IMR-90 (cell line): Measurements from ENCODE around the gene ARHGAP19. TPM values are rescaled to one million over a fixed set of nuclear protein-coding genes. Genes with fewer than 3 reads are reported as not detected.

Experiments
- ATAC-seq: fragments of 200-7000 bp; cut with Tn5 transposase; 2 replicates; pipeline ENCODE4 v1.9.1; 2020; ENCODE audit warnings: low read depth, mild to moderate bottlenecking, moderate library complexity
- BruUV-seq: library from RNA; stranded (reverse); fragments of 400-500 nt; replicated peaks from 2 replicates; lab custom pipeline; 2021; lab: Mats Ljungman, UMichigan
- CTCF ChIA-PET: fragments of 300-600 bp; formaldehyde crosslinking; extraction: SDS; loops from one replicate; lab custom pipeline; 2021; ENCODE audit warnings: antibody characterized with exemption; lab: Yijun Ruan, JAX
- POLR2A ChIA-PET: fragments of 300-600 bp; sonication (Branson Sonifier 250); formaldehyde crosslinking; loops from one replicate; lab custom pipeline; 2022; ENCODE audit warnings: antibody characterized with exemption; ENCODE audit not compliant: unreplicated experiment; lab: Charles Lee
- DNase-seq: peaks from one replicate; pipeline ENCODE4 v3.0.0; 2013
- H2AFZ ChIP-seq: replicated peaks from 2 replicates; pipeline ENCODE3; 2013; ENCODE audit warnings: low read length, mild to moderate bottlenecking; ENCODE audit not compliant: poor library complexity
- H2AK5ac ChIP-seq: 2 replicates; pipeline ENCODE4 v1.6.1; 2013; ENCODE audit warnings: low read depth, low read length, inconsistent platforms
- H2AK9ac ChIP-seq: replicated peaks from 2 replicates; pipeline ENCODE3; 2013; ENCODE audit warnings: mild to moderate bottlenecking, low read depth, low read length, moderate library complexity; ENCODE audit not compliant: poor library complexity
- H2BK120ac ChIP-seq: 2 replicates; pipeline ENCODE4 v1.6.1; 2013; ENCODE audit warnings: low read depth, low read length, inconsistent platforms
- H2BK15ac ChIP-seq: 3 replicates; pipeline ENCODE4 v1.6.1; 2013; ENCODE audit warnings: low read depth, low read length, inconsistent platforms
- H2BK20ac ChIP-seq: 2 replicates; pipeline ENCODE4 v1.6.1; 2013; ENCODE audit warnings: low read depth, mild to moderate bottlenecking, inconsistent platforms, low read length, moderate library complexity
- H2BK5ac ChIP-seq: 2 replicates; pipeline ENCODE4 v1.6.1; 2013; ENCODE audit warnings: mild to moderate bottlenecking, low read depth, low read length, inconsistent platforms; ENCODE audit not compliant: poor library complexity, severe bottlenecking
- H3K14ac ChIP-seq: replicated peaks from 2 replicates; pipeline ENCODE4 v1.6.1; 2013; ENCODE audit warnings: low read depth, low read length, inconsistent platforms
- H3K18ac ChIP-seq: 2 replicates; pipeline ENCODE4 v1.6.1; 2013; ENCODE audit warnings: low read depth, low read length, control low read depth
- H3K23ac ChIP-seq: 2 replicates; pipeline ENCODE4 v1.6.1; 2013; ENCODE audit warnings: low read depth, low read length, inconsistent platforms
- H3K27ac ChIP-seq: 2 replicates; pipeline ENCODE4 v1.5.1; 2013; ENCODE audit warnings: mild to moderate bottlenecking, control low read depth, low read length; ENCODE audit not compliant: insufficient read depth
- H3K27me3 ChIP-seq: 2 replicates; pipeline ENCODE4 v1.6.1; 2013; ENCODE audit warnings: low read length; ENCODE audit not compliant: control insufficient read depth, insufficient read depth
- H3K36me3 ChIP-seq: 2 replicates; pipeline ENCODE4 v1.6.1; 2013; ENCODE audit warnings: low read length, mixed read lengths; ENCODE audit not compliant: control insufficient read depth, insufficient read depth
- H3K4ac ChIP-seq: 2 replicates; pipeline ENCODE4 v1.6.1; 2013; ENCODE audit warnings: low read depth, low read length, inconsistent platforms
- H3K4me1 ChIP-seq: 2 replicates; pipeline ENCODE4 v1.6.1; 2013; ENCODE audit warnings: low read length, mixed read lengths; ENCODE audit not compliant: control insufficient read depth, insufficient read depth
- H3K4me2 ChIP-seq: 2 replicates; pipeline ENCODE4 v1.6.1; 2013; ENCODE audit warnings: low read depth, mild to moderate bottlenecking, control low read depth, low read length, moderate library complexity
- H3K4me3 ChIP-seq: 2 replicates; pipeline ENCODE4 v1.5.1; 2013; ENCODE audit warnings: low read depth, mild to moderate bottlenecking, control low read depth, low read length, moderate library complexity; ENCODE audit not compliant: insufficient read depth
- H3K56ac ChIP-seq: 2 replicates; pipeline ENCODE4 v1.6.1; 2013; ENCODE audit warnings: low read length, inconsistent platforms; ENCODE audit not compliant: insufficient read depth; ENCODE audit errors: extremely low read depth
- H3K79me1 ChIP-seq, 2 experiments: 2 replicates each; pipeline ENCODE4 v1.6.1; 2013; ENCODE audit warnings: low read length in 2 of 2, inconsistent platforms in 1 of 2, low read depth in 1 of 2
- H3K9ac ChIP-seq: 2 replicates; pipeline ENCODE4 v1.6.1; 2013; ENCODE audit warnings: low read depth, low read length, control low read depth
- H3K9me1 ChIP-seq: 2 replicates; pipeline ENCODE4 v1.6.1; 2013; ENCODE audit warnings: low read length, inconsistent platforms; ENCODE audit not compliant: insufficient read depth
- H3K9me3 ChIP-seq: 2 replicates; pipeline ENCODE4 v1.6.1; 2013; ENCODE audit warnings: low read length; ENCODE audit not compliant: control insufficient read depth, insufficient read depth
- H4K20me1 ChIP-seq: 2 replicates; pipeline ENCODE4 v1.6.1; 2013; ENCODE audit warnings: low read length, inconsistent platforms; ENCODE audit not compliant: insufficient read depth
- H4K5ac ChIP-seq: 2 replicates; pipeline ENCODE4 v1.6.1; 2013; ENCODE audit warnings: mild to moderate bottlenecking, low read depth, low read length, control low read depth
- H4K8ac ChIP-seq, 2 experiments: 2 replicates each; pipeline ENCODE4 v1.6.1; 2013; ENCODE audit warnings: low read depth in 2 of 2, low read length in 2 of 2, control low read depth in 1 of 2, inconsistent platforms in 1 of 2
- H4K91ac ChIP-seq: 2 replicates; pipeline ENCODE4 v1.6.1; 2013; ENCODE audit warnings: low read depth, low read length, inconsistent platforms; ENCODE audit not compliant: insufficient read depth
- BHLHE40 ChIP-seq: fragments of 150-350 bp; IDR thresholded peaks from 2 replicates; pipeline ENCODE4 v1.6.1; 2016; ENCODE audit warnings: mild to moderate bottlenecking, low read depth, low read length
- CEBPB ChIP-seq: IDR thresholded peaks from 2 replicates; pipeline ENCODE4 v1.6.1; 2012; ENCODE audit warnings: low read depth, low read length, improper control_type of control experiment
- CHD1 ChIP-seq: IDR thresholded peaks from 2 replicates; pipeline ENCODE4 v1.6.1; 2012; ENCODE audit warnings: low read depth, low read length, improper control_type of control experiment
- MAFK ChIP-seq: IDR thresholded peaks from 2 replicates; pipeline ENCODE4 v1.6.1; 2012; ENCODE audit warnings: low read depth, low read length, improper control_type of control experiment
- MXI1 ChIP-seq: IDR thresholded peaks from 2 replicates; pipeline ENCODE4 v1.6.1; 2012; ENCODE audit warnings: low read depth, mild to moderate bottlenecking, low read length, moderate library complexity, borderline replicate concordance
- NFE2L2 ChIP-seq: fragments of 150-350 bp; IDR thresholded peaks from 2 replicates; pipeline ENCODE4 v1.6.1; 2016; ENCODE audit warnings: low read depth, mild to moderate bottlenecking, low read length
- RAD21 ChIP-seq: IDR thresholded peaks from 2 replicates; pipeline ENCODE4 v1.6.1; 2012; ENCODE audit warnings: low read length, improper control_type of control experiment
- SMC3 ChIP-seq: fragments of 150-350 bp; IDR thresholded peaks from 2 replicates; pipeline ENCODE4 v1.6.1; 2016; ENCODE audit warnings: low read depth, mild to moderate bottlenecking, antibody characterized with exemption, low read length, moderate library complexity
- WGBS, 2 experiments: methylation state at CpG; one replicate each; pipeline versions ENCODE4 v1.1.5 to v1.1.7; 2013; ENCODE audit warnings: missing lambda C conversion rate in 2 of 2; ENCODE audit not compliant: insufficient read length in 1 of 2; ENCODE audit errors: extremely low coverage in 2 of 2; 5-methylcytosine and 5-hydroxymethylcytosine counted together
- dilution Hi-C: fragments of 300-500 bp; cut with HindIII; formaldehyde crosslinking; loops from one replicate; pipeline ENCODE4 v1.14.3; 2018; ENCODE audit warnings: low sequenced_read_pairs; ENCODE audit not compliant: unreplicated experiment
- in situ Hi-C: fragments of 300-500 bp; cut with MboI; formaldehyde crosslinking; loops from 3 replicates; pipeline ENCODE4 v1.14.3; 2019; ENCODE audit warnings: low sequenced_read_pairs, inconsistent platforms, mixed read lengths
- intact Hi-C: fragments of 100-400 bp; cut with micrococcal nuclease; formaldehyde crosslinking; loops from 2 replicates; pipeline ENCODE4 v1.10.0; 2022
- polyA plus RNA-seq, 3 experiments: library from polyadenylated mRNA; depleted of rRNA; stranded (reverse); fragments of >200 nt; gene quantifications; 2 replicates each; pipeline ENCODE4 v1.2.3, GENCODE V29; 2012; ENCODE audit warnings: low replicate concordance in 1 of 3
- total RNA-seq: library from RNA; depleted of rRNA; stranded (reverse); fragments of >200 nt; gene quantifications from 2 replicates; pipeline ENCODE4 v1.2.3, GENCODE V29; 2012
- TF ChIP-seq, protein P1 (sequence below): conservative IDR thresholded peaks from 2 replicates; pipeline ENCODE4 v1.5.1; 2012; ENCODE audit warnings: mild to moderate bottlenecking, low read depth, low read length, improper control_type of control experiment

Gene ARHGAP19
- total and polyA plus RNA-seq, 2 of the 4 experiments (the other 2 are of a cell fraction) = 6.3 to 7.0 TPM

GRCh38 chr10:97228130-97228774 lies 64.2 kb downstream of the ARHGAP19 start:
- peaks cover 3% of the 10 kb centered on the region; the same call in 1 of the 2 replicates for H3K4me1 ChIP-seq
- in situ Hi-C loops = no loop called here
- intact Hi-C loops = no loop called here
- H3K4ac ChIP-seq = no peak overlapping the region
- no peak overlapping the region for H2AK9ac ChIP-seq
- H3K9me3 ChIP-seq = no peaks in the 10 kb centered on the region
- no peak overlapping the region for H2BK120ac ChIP-seq
- H3K79me1 ChIP-seq = no peaks in the 10 kb centered on the region
- no peak overlapping the region for H4K8ac ChIP-seq
- WGBS, 2 experiments = 100% methylated on average over 1 of the region's 3 CpGs; no CpG with 5 or more reads in 1 of the 2 experiments
- H3K27ac ChIP-seq = no peak overlapping the region
- no peak overlapping the region for H4K5ac ChIP-seq
- H3K9me1 ChIP-seq = no peaks in the 10 kb centered on the region; the same call in 1 of the 2 replicates
- H3K18ac ChIP-seq = no peak overlapping the region
- H2AFZ ChIP-seq = no peak overlapping the region
- no peak overlapping the region for H3K56ac ChIP-seq
- ATAC-seq = no peak
- ChIA-PET POLR2A (no interaction called here), CTCF (no interaction called here)
- H4K20me1 ChIP-seq = no peaks in the 10 kb centered on the region
- TF ChIP-seq CEBPB (no peak), NFE2L2 (no peak), CHD1 (no peak), MAFK (no peak), SMC3 (no peak), MXI1 (no peak), BHLHE40 (no peak), RAD21 (no peak)
- TF ChIP-seq, protein P1, sequence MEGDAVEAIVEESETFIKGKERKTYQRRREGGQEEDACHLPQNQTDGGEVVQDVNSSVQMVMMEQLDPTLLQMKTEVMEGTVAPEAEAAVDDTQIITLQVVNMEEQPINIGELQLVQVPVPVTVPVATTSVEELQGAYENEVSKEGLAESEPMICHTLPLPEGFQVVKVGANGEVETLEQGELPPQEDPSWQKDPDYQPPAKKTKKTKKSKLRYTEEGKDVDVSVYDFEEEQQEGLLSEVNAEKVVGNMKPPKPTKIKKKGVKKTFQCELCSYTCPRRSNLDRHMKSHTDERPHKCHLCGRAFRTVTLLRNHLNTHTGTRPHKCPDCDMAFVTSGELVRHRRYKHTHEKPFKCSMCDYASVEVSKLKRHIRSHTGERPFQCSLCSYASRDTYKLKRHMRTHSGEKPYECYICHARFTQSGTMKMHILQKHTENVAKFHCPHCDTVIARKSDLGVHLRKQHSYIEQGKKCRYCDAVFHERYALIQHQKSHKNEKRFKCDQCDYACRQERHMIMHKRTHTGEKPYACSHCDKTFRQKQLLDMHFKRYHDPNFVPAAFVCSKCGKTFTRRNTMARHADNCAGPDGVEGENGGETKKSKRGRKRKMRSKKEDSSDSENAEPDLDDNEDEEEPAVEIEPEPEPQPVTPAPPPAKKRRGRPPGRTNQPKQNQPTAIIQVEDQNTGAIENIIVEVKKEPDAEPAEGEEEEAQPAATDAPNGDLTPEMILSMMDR = no peak
- H3K23ac ChIP-seq = no peak overlapping the region
- no peak overlapping the region for H2BK20ac ChIP-seq
- H2BK5ac ChIP-seq = no peak overlapping the region
- no peak overlapping the region for H3K4me3 ChIP-seq
- no TSS peak for BruUV-seq
- no peak for DNase-seq
- dilution Hi-C loops = no loop called here
- no peak overlapping the region for H3K9ac ChIP-seq
- H3K14ac ChIP-seq = no peak overlapping the region
- H4K91ac ChIP-seq = no peak overlapping the region
- H3K4me2 ChIP-seq = no peak overlapping the region
- peaks cover 3% of the 10 kb centered on the region; the same call in 1 of the 2 replicates for H3K36me3 ChIP-seq
- no peak overlapping the region for H2AK5ac ChIP-seq
- no peak overlapping the region for H2BK15ac ChIP-seq
- no peaks in the 10 kb centered on the region for H3K27me3 ChIP-seq
